ENCODE results near the gene SIK2. TPM values are rescaled to one million over a fixed set of nuclear protein-coding genes. Genes with fewer than 3 reads are reported as not detected.

SIK2 gene
- 1 to 10 TPM; 5.6 to 6.4 TPM for total RNA-seq

DNA sequence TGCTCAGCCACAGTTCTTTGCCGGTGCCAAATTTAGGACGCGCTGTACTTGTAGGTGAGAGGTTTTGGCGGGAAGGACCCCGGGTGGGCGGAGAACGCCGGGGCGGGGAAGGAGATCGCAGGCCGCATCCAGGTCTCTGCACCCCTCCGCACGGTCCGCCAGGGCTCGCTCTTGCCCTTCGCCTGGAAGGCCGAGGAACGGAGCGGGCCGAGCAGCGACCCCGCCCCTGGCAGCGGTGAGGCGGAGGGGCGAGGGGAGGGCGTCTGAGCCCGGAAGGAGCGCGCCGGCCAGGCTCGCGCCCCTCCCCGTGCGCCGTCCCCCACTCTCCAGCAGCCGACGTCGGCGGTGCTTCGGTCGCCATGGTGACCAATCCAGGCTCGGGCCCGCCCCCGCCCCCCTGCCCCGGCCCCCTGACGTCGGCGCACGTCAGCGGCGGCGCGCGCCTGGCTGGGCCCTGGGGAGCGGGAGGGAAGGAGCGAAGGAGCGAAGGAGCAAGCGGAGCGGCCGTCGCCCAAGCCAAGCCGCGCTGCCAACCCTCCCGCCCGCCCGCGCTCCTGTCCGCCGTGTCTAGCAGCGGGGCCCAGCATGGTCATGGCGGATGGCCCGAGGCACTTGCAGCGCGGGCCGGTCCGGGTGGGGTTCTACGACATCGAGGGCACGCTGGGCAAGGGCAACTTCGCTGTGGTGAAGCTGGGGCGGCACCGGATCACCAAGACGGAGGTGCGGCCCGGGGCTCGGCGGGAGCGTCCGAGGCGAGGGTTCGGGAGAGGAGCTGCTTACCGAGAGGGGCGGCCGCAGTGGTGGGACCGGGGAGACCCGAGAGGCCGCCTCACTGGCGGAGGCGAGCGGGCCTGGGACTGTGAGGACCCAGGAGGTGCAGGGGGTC is at the start of gene SIK2:
TSS of gene SIK2 (plus strand) at position 471 of the 886 bp plus-strand sequence. CDS start at position 586, 115 bp downstream.
- Mint-ChIP-seq H3K4me3 (peak within 1 kb of the TSS; percentile 91), H3K36me3 (ENCODE audit: low read depth) (no peaks in the 10 kb centered on the region), H3K27me3 (no peaks in the 10 kb centered on the region), H3K27ac (peak within 1 kb of the TSS; percentile 94), H3K4me1 (peaks cover 15% of the 10 kb centered on the region), H3K9me3 (no peaks in the 10 kb centered on the region)
- peak; percentile 89 for ATAC-seq (replicated peaks)

DNA sequence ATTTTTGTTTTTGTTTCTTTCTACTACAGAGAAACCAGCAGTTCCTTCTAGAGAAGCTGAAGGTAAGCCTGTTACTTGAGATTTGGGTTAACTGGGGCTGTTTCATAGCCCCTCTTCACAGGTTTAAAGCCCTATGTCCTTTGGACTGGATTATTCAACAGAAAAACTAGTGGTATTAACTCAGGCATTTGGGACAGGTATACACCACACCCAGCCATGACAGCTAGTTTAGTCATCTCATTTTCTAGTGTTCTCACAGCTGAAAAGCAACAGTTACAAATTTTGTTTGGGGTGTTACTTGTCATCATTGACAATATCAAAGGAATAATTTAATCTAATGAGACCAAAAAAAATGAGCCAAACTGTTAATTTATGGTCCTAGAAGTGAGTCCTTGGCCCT is 47.7 kb upstream of the SIK2 start:
- H3K27ac Mint-ChIP-seq = no peak overlapping the region
- no peak overlapping the region for H3K4me3 Mint-ChIP-seq
- no peaks in the 10 kb centered on the region for H3K4me1 Mint-ChIP-seq
- peak; percentile 34 for ATAC-seq (replicated peaks)
- peaks cover 37% of the 10 kb centered on the region for H3K27me3 Mint-ChIP-seq
- H3K9me3 Mint-ChIP-seq = no peaks in the 10 kb centered on the region
- no peaks in the 10 kb centered on the region for H3K36me3 Mint-ChIP-seq (ENCODE audit: low read depth)

DNA sequence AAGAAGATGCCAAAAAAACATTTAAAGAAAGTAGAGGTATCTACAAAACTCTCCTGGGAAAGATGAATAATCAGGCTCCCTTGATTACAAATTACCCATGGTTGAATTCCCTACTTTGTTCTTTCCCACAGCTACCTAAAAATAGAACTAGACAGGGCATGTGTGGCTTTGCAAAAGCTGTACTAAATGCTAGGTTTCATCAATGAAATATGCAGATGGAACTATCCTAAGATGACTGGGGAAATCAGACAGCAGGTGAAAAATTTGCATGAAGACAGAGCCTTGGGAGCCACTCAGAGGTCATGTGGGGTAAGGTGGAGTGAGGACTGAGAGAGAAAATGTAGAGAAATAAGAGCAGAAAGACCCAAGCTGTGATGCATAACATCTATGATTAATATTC is 47.0 kb upstream of the SIK2 start:
- Mint-ChIP-seq H3K27me3 (peaks cover 35% of the 10 kb centered on the region), H3K4me1 (no peaks in the 10 kb centered on the region), H3K9me3 (no peaks in the 10 kb centered on the region), H3K27ac (no peak overlapping the region), H3K4me3 (no peak overlapping the region), H3K36me3 (ENCODE audit: low read depth) (no peaks in the 10 kb centered on the region)
- ATAC-seq (replicated peaks) = no peak

DNA sequence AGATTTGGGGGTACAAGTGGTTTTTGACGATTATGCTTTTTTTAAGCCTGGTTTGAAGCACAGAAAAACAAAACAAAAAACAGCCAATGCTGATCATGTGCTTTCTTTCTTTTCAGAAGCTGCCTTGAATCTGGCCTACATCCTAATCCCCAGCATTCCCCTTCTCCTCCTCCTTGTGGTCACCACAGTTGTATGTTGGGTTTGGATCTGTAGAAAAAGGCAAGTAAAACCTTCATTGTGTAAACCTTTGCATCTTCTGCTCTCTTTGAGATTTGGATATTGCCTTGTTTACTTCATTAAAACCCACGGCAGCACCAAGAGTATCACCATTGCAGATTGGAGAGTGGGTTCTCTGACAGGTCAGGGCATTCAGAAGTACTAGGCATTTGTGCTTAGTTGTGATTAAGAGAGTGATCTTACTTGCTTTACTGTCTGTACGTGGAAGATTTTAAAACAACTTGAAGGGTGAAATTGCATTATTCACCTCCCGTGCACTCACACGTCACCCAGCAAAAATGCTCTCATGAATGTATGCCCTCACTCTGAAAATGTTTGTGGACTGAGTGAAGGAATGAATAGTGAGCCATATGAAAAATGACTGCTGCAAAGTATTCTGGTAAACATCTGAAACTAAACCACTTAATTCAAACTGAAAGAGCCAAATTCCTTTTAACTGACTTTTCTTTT is 44.7 kb upstream of the SIK2 start:
- Mint-ChIP-seq H3K4me1 (no peaks in the 10 kb centered on the region), H3K27me3 (peaks cover 19% of the 10 kb centered on the region), H3K27ac (no peak overlapping the region), H3K36me3 (ENCODE audit: low read depth) (no peaks in the 10 kb centered on the region), H3K9me3 (no peaks in the 10 kb centered on the region), H3K4me3 (no peak overlapping the region)
- no peak for ATAC-seq (replicated peaks)

DNA sequence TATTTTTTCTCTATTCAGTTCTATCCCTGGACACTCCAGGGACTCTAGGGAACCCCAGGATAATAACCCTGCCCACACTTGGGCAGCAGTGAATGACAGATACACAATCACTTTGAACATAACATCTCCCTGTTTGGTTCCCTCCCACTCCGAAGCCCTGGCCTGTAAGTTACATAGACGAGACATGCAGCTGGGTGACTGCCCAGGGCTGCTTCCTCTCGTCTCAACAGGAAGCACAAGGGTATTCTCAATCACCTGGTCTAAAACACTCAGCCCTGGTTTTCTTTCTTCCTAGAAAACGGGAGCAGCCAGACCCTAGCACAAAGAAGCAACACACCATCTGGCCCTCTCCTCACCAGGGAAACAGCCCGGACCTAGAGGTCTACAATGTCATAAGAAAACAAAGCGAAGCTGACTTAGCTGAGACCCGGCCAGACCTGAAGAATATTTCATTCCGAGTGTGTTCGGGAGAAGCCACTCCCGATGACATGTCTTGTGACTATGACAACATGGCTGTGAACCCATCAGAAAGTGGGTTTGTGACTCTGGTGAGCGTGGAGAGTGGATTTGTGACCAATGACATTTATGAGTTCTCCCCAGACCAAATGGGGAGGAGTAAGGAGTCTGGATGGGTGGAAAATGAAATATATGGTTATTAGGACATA is 42.3 kb upstream of the SIK2 start:
- H3K27me3 Mint-ChIP-seq = peaks cover 9% of the 10 kb centered on the region
- H3K9me3 Mint-ChIP-seq = no peaks in the 10 kb centered on the region
- ATAC-seq (replicated peaks) = no peak
- no peak overlapping the region for H3K27ac Mint-ChIP-seq
- no peaks in the 10 kb centered on the region for H3K36me3 Mint-ChIP-seq (ENCODE audit: low read depth)
- H3K4me1 Mint-ChIP-seq = no peaks in the 10 kb centered on the region
- H3K4me3 Mint-ChIP-seq = no peak overlapping the region

DNA sequence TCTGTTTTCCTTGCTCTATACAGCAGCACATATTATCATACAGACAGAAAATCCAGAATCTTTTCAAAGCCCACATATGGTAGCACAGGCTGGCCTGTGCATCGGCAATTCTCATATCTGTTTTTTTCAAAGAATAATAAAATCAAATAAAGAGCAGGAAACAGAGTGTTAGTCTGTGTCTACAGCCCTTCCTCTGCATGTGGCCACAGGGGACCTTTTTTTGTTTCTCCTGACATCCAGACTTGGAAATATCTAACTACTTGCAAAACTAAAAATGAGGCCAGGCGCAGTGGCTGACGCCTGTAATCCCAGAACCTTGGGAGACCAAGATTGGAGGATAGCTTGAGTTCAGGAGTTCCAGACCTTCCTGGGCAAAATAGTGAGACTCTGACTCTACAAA is 41.4 kb upstream of the SIK2 start:
- H3K4me3 Mint-ChIP-seq = no peak overlapping the region
- no peaks in the 10 kb centered on the region for H3K36me3 Mint-ChIP-seq (ENCODE audit: low read depth)
- peaks cover 3% of the 10 kb centered on the region for H3K27me3 Mint-ChIP-seq
- no peak overlapping the region for H3K27ac Mint-ChIP-seq
- H3K9me3 Mint-ChIP-seq = no peaks in the 10 kb centered on the region
- no peaks in the 10 kb centered on the region for H3K4me1 Mint-ChIP-seq
- ATAC-seq (replicated peaks) = no peak

DNA sequence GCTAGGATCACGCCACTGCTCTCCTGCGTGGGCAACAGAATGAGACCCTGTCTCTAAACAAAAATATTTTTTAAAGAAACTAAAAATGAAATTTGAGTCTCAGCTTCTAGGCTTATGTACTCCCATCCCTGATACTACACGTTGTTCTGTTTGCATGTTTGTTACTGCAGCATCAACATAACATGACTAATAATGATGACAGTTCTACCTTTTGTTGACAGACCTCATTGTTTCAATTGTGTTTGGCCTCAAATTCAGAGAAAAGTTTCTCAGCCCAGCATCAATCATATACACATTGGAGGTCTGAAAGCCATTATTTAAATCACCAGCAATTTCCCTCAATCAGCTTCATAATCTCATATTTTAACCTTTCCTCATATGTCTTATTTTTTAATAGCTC is 40.9 kb upstream of the SIK2 start:
- no peak overlapping the region for H3K27ac Mint-ChIP-seq
- no peaks in the 10 kb centered on the region for H3K4me1 Mint-ChIP-seq
- no peaks in the 10 kb centered on the region for H3K36me3 Mint-ChIP-seq (ENCODE audit: low read depth)
- no peak overlapping the region for H3K4me3 Mint-ChIP-seq
- H3K9me3 Mint-ChIP-seq = no peaks in the 10 kb centered on the region
- H3K27me3 Mint-ChIP-seq = peaks cover 3% of the 10 kb centered on the region
- ATAC-seq (replicated peaks) = no peak

DNA sequence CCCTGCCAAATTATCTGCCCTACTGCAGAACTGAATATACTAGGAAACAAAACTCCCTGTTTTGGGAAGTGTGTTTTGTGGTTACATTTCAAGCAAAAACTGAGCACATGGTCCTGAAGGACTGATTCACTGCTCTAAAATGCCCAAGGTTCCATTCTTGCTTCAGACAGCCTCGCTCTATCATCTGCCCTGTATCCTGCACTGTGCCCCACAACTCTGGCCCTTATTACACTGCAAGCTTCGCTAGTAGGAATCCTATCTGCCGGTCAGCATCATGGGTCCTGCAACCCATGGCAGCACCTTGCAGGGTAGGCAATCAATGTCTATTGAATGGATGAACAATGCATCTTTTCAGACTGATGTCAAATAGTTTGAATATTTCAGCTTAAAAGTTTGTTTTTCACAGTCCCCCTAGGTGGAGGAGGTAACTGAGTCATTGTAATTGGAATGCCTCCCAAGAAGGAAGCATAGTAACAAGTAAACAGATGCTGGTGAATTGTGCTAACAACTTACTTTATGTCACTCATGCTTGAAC is 40.4 kb upstream of the SIK2 start:
- no peak overlapping the region for H3K4me3 Mint-ChIP-seq
- no peaks in the 10 kb centered on the region for H3K36me3 Mint-ChIP-seq (ENCODE audit: low read depth)
- ATAC-seq (replicated peaks) = no peak
- no peaks in the 10 kb centered on the region for H3K9me3 Mint-ChIP-seq
- no peaks in the 10 kb centered on the region for H3K4me1 Mint-ChIP-seq
- no peak overlapping the region for H3K27ac Mint-ChIP-seq
- H3K27me3 Mint-ChIP-seq = peaks cover 3% of the 10 kb centered on the region

DNA sequence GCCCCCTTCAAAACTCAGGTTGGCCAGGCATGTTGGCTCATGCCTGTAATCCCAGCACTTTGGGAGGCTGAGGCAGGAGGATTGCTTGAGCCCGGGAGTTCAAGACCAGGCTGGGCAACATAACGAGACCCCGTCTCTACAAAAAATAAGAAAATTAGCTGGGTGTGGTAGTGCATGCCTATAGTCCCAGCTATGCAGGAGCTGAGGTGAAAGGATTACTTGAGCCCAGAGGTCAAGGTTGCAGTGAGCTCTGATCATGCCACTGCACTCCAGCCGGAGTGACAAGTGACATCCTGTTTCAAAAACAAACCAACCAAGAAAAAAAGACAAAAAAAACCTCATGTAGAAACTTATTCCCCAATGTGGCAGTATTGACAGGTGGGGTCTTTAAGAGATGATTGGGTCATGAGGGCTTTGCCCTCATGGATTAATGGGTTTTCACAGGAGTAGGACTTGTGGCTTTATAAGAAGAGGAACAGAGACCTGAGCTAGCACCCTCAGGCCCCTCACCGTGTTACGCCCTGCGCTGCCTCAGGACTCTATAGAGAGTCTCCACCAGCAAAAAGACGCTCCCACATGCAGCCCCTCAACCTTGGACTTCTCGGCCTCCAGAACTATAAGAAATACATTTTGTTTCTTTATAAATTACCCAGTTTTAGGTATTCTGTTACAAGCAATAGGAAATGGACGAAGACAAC is 39.4 kb upstream of the SIK2 start:
- no peaks in the 10 kb centered on the region for H3K9me3 Mint-ChIP-seq
- no peaks in the 10 kb centered on the region for H3K4me1 Mint-ChIP-seq
- no peak for ATAC-seq (replicated peaks)
- H3K27me3 Mint-ChIP-seq = peaks cover 3% of the 10 kb centered on the region
- no peaks in the 10 kb centered on the region for H3K36me3 Mint-ChIP-seq (ENCODE audit: low read depth)
- H3K4me3 Mint-ChIP-seq = no peak overlapping the region
- H3K27ac Mint-ChIP-seq = no peak overlapping the region

DNA sequence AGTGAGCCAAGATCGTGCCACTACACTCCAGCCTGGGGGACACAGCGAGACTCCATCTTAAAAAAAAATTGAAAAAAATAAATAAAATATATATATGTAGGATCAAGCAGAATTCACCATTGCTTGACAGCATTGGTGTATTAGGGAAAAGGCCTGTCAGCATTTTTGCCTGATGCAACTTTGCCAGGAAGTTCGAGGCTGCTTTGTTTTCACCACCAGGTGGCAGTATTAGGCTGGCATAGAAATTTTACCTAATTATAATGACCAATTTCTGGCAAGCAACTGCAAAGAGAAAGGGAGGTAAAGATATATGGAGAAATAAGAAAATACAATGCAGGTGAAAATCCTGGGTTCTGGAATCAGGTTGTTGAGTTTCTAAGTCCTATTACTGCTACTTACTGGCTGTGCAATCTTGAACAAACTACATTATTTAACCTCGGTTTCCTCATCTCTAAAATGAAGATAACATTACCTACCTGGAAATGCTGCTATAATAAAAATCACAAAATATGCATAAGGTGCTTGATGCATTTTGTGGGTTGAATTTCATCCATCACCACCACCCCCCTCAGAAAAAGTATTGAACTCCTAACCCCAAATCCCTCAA is 37.0 kb upstream of the SIK2 start:
- H3K4me1 Mint-ChIP-seq = no peaks in the 10 kb centered on the region
- no peak overlapping the region for H3K27ac Mint-ChIP-seq
- no peaks in the 10 kb centered on the region for H3K36me3 Mint-ChIP-seq (ENCODE audit: low read depth)
- H3K9me3 Mint-ChIP-seq = no peaks in the 10 kb centered on the region
- H3K4me3 Mint-ChIP-seq = no peak overlapping the region
- peaks cover 4% of the 10 kb centered on the region for H3K27me3 Mint-ChIP-seq
- ATAC-seq (replicated peaks) = peak; percentile 35

DNA sequence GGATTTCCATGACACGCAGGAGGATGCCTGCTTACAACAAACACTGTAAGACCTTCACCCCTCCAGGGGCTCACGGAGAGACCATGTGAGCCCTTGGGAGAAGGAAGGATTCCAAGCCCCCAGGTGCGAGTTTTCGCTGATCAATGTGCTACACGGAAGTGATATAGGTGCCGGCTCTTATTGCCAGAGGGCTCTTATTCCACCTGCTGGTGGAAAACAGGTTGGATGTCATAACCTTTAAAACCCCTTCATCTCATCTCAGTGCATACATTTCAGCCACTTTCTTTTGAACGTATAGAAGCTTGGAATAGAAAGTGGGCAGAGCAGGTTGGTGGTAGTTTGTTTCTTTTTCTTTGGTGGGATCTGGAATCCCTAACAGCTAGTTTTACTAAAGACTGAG is 35.9 kb upstream of the SIK2 start:
- no peaks in the 10 kb centered on the region for H3K4me1 Mint-ChIP-seq
- H3K9me3 Mint-ChIP-seq = no peaks in the 10 kb centered on the region
- H3K36me3 Mint-ChIP-seq (ENCODE audit: low read depth) = no peaks in the 10 kb centered on the region
- peaks cover 12% of the 10 kb centered on the region for H3K27me3 Mint-ChIP-seq
- no peak overlapping the region for H3K27ac Mint-ChIP-seq
- ATAC-seq (replicated peaks) = no peak
- H3K4me3 Mint-ChIP-seq = no peak overlapping the region

DNA sequence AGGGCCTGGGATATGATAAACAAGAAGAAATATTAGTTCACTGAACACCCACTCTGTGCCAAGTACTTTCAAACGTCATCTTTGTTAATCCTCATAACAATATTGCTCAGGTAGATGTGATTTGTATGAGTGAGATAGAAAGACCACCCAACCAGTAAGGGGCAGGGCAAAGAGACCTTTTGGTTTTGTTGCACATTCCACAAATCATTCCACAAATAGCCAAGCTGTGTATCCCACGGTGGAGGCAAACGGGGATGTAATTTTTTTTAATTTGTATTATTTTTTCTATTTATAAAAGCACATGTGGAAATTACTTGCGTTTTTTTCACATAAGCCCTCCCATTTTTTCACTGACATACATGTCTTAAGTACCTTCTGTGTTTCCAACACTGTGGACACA is 32.8 kb upstream of the SIK2 start:
- H3K36me3 Mint-ChIP-seq (ENCODE audit: low read depth) = no peaks in the 10 kb centered on the region
- H3K4me1 Mint-ChIP-seq = no peaks in the 10 kb centered on the region
- H3K9me3 Mint-ChIP-seq = no peaks in the 10 kb centered on the region
- H3K27me3 Mint-ChIP-seq = peaks cover 24% of the 10 kb centered on the region
- no peak overlapping the region for H3K27ac Mint-ChIP-seq
- no peak for ATAC-seq (replicated peaks)
- H3K4me3 Mint-ChIP-seq = no peak overlapping the region

DNA sequence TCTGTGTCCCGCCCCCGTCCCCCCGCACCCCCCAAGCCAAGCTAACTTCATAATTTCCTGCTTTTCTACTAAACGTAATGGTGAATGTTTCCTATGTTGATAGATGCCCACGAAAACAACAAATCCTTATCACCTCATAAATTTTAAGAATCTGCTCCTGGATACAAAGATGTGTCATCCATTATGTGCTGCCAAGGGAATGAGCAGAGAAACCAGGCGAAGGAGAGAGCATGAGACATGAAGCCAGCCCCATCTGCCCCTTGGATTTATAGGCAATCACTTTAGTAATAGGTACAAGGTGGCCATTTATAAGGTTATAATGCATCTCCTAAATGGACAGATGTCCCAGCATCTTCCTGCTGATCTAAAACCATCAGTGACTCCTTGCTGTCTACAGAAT is 31.5 kb upstream of the SIK2 start:
- no peak overlapping the region for H3K4me3 Mint-ChIP-seq
- no peak for ATAC-seq (replicated peaks)
- H3K4me1 Mint-ChIP-seq = no peaks in the 10 kb centered on the region
- H3K27me3 Mint-ChIP-seq = peaks cover 24% of the 10 kb centered on the region
- no peaks in the 10 kb centered on the region for H3K36me3 Mint-ChIP-seq (ENCODE audit: low read depth)
- no peak overlapping the region for H3K27ac Mint-ChIP-seq
- no peaks in the 10 kb centered on the region for H3K9me3 Mint-ChIP-seq

Measured in activated T-helper 17 cell treated with anti-CD3 and anti-CD28 coated beads, Interleukin-2, amount 50 U/mL, for 72 hours (primary cell).